ENCODE measurements around the gene HERC6.

GRCh38 chr4:88418411-88418810 is 39.8 kb downstream of the HERC6 start:
- no peak for TF ChIP-seq CTCF (IDR thresholded peaks at IDR 0.05)
- TF ChIP-seq POLR2A (IDR thresholded peaks at IDR 0.05), result no peak
